ENCODE measurements around the gene RNASE4.

The RNASE4 gene

DNA sequence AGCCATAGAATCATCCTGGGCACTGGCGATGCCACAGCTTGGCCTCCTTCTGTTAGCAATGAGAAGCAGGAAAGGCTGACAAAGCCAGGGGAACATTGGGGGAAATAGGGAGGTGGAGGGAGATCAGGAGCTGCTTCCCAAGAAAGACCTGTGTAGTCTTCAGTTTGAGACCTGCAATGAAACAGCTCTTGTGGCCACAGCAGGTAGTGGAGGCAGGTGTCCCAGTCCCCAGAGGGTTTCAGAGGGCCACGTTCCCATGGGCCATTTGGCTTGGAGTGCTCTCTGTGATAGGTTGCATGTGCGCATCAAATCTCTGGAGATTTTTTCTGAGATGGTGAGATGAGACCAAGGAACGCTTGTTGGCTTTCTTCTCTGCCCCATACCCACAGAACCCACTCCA, 28.5 kb upstream of the RNASE4 start:
- H3K27ac ChIP-seq: no peak overlapping the region
- TF ChIP-seq CTCF (conservative IDR thresholded peaks at IDR 0.05) (no peak), ZFX (IDR thresholded peaks at IDR 0.05) (no peak)

GRCh38 chr14:20656274-20656673, 28.1 kb upstream of the RNASE4 start:
- no peak overlapping the region for H3K27ac ChIP-seq
- TF ChIP-seq CTCF (conservative IDR thresholded peaks at IDR 0.05) (no peak), ZFX (IDR thresholded peaks at IDR 0.05) (no peak)

DNA sequence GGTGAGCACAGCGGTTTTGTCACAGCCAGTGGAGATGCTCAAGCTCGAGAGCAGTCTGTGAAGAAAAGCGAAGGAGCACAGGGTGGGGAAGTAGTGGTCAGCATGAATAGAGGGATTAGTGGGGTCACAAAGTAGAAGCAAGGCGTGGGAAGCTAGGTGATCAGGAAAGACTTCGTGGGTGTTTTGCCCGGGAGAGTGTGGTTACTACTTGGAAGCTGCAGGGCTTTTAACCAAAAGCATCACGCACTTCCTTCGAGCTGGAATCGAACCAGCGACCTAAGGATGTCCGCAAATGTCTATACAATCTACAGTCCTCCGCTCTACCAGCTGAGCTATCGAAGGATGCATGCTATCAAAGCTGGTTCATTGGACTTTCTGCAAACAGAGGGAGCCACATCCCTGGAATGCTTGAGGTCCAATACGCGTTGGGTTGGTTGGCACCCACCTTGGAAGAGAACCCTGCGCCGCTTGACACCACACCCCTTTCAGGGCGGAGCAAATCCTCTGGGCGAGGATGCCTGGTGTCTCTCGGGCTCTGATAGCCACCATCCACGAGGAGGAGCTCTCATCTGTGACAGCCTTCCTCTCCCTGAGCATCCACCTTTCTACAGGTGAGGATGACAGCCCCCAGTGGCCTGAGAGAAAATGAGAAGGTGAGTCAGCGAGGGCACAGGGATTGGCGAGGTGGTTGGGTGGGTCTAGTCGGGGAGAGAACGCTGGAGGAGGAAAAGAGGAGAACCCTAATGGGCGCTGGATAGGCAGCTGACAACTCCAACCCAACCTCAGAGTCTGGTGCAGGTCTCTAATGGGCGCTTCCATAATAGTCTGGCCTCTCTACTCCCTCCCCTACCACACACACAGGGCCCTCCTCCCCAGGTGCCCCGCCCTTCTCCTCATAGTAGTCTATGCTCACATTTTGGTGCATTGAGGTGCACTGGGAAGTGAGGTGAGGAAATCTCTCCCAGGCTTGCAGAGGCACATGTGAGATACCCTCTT, 26.8 kb upstream of the RNASE4 start:
- TF ChIP-seq ZFX (IDR thresholded peaks at IDR 0.05) (no peak), CTCF (conservative IDR thresholded peaks at IDR 0.05) (peak; percentile 72)
- no peak overlapping the region for H3K27ac ChIP-seq

DNA sequence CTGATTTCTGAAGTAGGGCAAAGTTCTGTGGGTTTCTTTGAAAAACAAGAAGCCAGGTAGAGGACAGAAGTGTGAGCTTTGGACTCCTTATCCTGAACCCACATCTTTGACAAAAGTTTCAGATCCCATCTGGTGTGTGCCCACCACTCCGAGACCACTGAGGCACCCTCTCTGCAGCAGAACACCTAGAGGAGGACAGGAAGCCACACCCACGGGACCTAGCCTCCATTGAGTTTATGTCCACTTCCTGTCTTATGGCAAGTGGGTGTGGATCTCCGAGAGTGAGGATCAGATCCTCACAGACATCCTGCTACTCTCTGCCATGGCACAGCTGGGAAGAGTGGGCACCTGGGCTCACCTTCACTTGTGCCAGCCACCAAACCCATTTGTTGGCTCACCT, 26.1 kb upstream of the RNASE4 start:
- no peak overlapping the region for H3K27ac ChIP-seq
- TF ChIP-seq ZFX (IDR thresholded peaks at IDR 0.05) (no peak), CTCF (conservative IDR thresholded peaks at IDR 0.05) (no peak)

GRCh38 chr14:20659336-20659735, 25.0 kb upstream of the RNASE4 start:
- no peak for TF ChIP-seq CTCF (conservative IDR thresholded peaks at IDR 0.05)
- TF ChIP-seq ZFX (IDR thresholded peaks at IDR 0.05): no peak
- no peak overlapping the region for H3K27ac ChIP-seq

- TF ChIP-seq ZFX (IDR thresholded peaks at IDR 0.05): no peak
- no peak for TF ChIP-seq CTCF (conservative IDR thresholded peaks at IDR 0.05)
Measured at GRCh38 chr14:20659813-20660395, 24.5 kb upstream of the RNASE4 start.

DNA sequence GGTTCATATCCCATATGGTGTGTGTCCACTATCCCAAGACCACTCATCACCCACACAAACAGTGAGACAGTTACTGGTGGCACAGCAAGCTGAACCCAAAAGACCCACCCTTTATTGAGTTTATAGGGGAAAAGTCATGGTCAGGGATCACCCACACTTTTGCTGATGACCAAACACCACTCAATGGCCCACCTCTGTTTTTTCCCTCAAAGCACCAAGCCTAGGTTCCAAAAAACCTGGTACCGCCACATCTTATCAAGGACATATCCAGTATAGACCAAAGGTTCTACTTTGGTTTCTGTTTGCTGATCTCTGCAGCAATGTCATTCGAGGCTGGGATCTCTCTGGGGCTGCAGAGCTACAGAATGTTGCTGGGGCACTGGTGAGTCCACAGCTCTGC, 23.2 kb upstream of the RNASE4 start:
- TF ChIP-seq ZFX (IDR thresholded peaks at IDR 0.05) (no peak), CTCF (conservative IDR thresholded peaks at IDR 0.05) (no peak)
- no peak overlapping the region for H3K27ac ChIP-seq

More at GRCh38 chr14:20659813-20660395, 24.5 kb upstream of the RNASE4 start:
- H3K27ac ChIP-seq: no peak overlapping the region
